ENCODE measurements around the gene TRIOBP. TPM values are rescaled to one million over a fixed set of nuclear protein-coding genes. Genes with fewer than 3 reads are reported as not detected.

Gene TRIOBP
- total and polyA plus RNA-seq, 2 donors (not counting 1 experiment from before 2014, with no cell fraction given): 32.9 to 131 TPM

DNA sequence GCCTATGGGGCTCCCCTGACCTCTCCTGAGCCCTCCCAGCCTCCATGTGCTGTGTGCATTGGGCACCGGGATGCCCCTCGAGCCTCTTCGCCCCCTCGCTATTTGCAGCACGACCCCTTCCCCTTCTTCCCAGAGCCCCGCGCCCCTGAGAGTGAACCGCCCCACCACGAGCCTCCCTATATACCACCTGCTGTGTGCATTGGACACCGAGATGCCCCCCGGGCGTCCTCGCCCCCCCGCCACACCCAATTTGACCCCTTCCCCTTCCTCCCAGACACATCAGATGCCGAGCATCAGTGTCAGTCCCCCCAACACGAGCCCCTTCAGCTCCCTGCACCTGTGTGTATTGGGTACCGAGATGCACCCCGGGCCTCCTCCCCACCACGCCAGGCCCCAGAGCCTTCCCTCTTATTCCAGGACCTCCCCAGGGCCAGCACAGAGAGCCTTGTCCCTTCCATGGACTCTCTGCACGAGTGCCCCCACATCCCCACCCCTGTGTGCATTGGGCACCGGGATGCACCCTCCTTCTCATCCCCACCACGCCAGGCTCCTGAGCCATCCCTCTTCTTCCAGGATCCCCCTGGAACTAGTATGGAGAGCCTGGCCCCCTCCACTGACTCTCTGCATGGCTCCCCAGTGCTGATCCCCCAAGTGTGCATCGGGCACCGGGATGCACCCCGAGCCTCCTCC lies 28.8 kb downstream of the TRIOBP start:
- no peak overlapping the region for H2AFZ ChIP-seq (ENCODE audit: low read length)
- H3K4me1 ChIP-seq (ENCODE audit: control insufficient read depth, extremely low read depth, insufficient read depth, low read length): peaks cover 2% of the 10 kb centered on the region
- DNase-seq (ENCODE audit: low read depth in 2 of 2): no peak
- H3K79me2 ChIP-seq (ENCODE audit: control insufficient read depth, insufficient read depth, low read length): no peaks in the 10 kb centered on the region
- H3K27me3 ChIP-seq (ENCODE audit: control insufficient read depth, insufficient read depth, low read length): no peaks in the 10 kb centered on the region
- H3K4me3 ChIP-seq (replicated peaks in 1 of 4; ENCODE audit: control extremely low read depth in 1 of 4, insufficient read depth in 1 of 4, low read depth in 3 of 4, low read length in 4 of 4): no peak overlapping the region
- no peaks in the 10 kb centered on the region for H4K20me1 ChIP-seq (ENCODE audit: control insufficient read depth, extremely low read depth, insufficient read depth, low read length)
- H3K36me3 ChIP-seq (ENCODE audit: control insufficient read depth, insufficient read depth, low read length): no peaks in the 10 kb centered on the region
- H3K9me3 ChIP-seq (ENCODE audit: control insufficient read depth, insufficient read depth, low read depth, low read length): no peaks in the 10 kb centered on the region
- no peak overlapping the region for H3K27ac ChIP-seq (ENCODE audit: insufficient read depth, low read length)
- no peak overlapping the region for H3K4me2 ChIP-seq (ENCODE audit: extremely low read depth, insufficient read depth, low read length)
- H3K9ac ChIP-seq (ENCODE audit: insufficient read depth, low read length): no peak overlapping the region
- TF ChIP-seq EZH2 (IDR thresholded peaks at IDR 0.05; ENCODE audit: low read length, missing control alignments): no peak
- TF ChIP-seq, protein P1, sequence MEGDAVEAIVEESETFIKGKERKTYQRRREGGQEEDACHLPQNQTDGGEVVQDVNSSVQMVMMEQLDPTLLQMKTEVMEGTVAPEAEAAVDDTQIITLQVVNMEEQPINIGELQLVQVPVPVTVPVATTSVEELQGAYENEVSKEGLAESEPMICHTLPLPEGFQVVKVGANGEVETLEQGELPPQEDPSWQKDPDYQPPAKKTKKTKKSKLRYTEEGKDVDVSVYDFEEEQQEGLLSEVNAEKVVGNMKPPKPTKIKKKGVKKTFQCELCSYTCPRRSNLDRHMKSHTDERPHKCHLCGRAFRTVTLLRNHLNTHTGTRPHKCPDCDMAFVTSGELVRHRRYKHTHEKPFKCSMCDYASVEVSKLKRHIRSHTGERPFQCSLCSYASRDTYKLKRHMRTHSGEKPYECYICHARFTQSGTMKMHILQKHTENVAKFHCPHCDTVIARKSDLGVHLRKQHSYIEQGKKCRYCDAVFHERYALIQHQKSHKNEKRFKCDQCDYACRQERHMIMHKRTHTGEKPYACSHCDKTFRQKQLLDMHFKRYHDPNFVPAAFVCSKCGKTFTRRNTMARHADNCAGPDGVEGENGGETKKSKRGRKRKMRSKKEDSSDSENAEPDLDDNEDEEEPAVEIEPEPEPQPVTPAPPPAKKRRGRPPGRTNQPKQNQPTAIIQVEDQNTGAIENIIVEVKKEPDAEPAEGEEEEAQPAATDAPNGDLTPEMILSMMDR (conservative IDR thresholded peaks at IDR 0.05 in 1 of 2, IDR thresholded peaks at IDR 0.05 in 1 of 2; ENCODE audit: low read depth in 1 of 2, low read length in 2 of 2): no peak

DNA sequence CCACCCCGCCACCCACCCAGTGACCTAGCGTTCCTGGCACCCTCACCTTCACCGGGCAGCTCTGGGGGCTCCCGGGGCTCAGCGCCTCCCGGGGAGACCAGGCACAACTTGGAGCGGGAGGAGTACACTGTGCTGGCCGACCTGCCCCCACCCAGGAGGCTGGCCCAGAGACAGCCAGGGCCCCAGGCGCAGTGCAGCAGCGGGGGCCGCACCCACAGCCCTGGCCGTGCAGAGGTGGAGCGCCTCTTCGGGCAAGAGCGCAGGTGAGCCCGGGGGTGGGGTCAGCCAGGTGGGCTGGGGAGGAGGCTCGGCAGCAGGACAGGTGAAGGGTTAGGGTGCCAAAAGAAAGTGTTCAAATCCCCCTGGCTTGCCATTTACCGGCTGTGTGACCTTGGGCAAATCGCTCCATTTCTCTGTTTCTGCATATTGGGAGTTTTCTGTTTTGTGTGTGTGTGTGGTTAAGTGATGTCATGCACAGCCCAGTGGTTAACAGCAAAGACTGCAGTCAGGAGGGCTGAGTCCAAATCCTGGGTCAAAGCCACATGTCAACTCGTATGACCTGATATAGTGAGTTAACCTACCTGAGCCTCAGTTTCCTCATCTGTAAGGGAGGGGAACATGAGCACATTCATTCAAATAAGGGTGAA lies 29.5 kb downstream of the TRIOBP start:
- H3K4me3 ChIP-seq (replicated peaks in 1 of 4; ENCODE audit: control extremely low read depth in 1 of 4, insufficient read depth in 1 of 4, low read depth in 3 of 4, low read length in 4 of 4): no peak overlapping the region

DNA sequence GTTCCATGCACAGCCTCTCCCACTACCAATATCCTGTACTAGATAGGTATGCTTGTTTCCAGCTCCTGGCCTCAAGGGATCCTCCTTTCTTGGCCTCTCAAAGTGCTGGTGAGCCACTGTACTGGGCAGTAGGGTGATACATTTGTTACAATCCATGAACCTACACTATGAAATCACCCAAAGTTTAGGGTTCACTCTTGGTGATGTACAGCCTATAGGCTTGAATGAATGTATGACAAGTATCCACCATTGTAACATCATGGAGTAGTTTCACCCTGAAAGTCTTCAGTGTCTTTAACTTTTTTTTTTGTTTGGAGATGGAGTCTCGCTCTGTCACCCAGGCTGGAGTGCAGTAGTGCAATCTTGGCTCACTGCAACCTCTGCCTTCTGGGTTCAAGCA lies 31.8 kb downstream of the TRIOBP start:
- H4K20me1 ChIP-seq (ENCODE audit: control insufficient read depth, extremely low read depth, insufficient read depth, low read length): no peaks in the 10 kb centered on the region
- peak overlapping the region; percentile 60 for H2AFZ ChIP-seq (ENCODE audit: low read length)
- no peaks in the 10 kb centered on the region for H3K9me3 ChIP-seq (ENCODE audit: control insufficient read depth, insufficient read depth, low read depth, low read length)
- no peak overlapping the region for H3K4me3 ChIP-seq (replicated peaks in 1 of 4; ENCODE audit: control extremely low read depth in 1 of 4, insufficient read depth in 1 of 4, low read depth in 3 of 4, low read length in 4 of 4)
- no peaks in the 10 kb centered on the region for H3K79me2 ChIP-seq (ENCODE audit: control insufficient read depth, insufficient read depth, low read length)
- no peaks in the 10 kb centered on the region for H3K36me3 ChIP-seq (ENCODE audit: control insufficient read depth, insufficient read depth, low read length)
- no peaks in the 10 kb centered on the region for H3K27me3 ChIP-seq (ENCODE audit: control insufficient read depth, insufficient read depth, low read length)
- peaks cover 2% of the 10 kb centered on the region for H3K4me1 ChIP-seq (ENCODE audit: control insufficient read depth, extremely low read depth, insufficient read depth, low read length)
- H3K27ac ChIP-seq (ENCODE audit: insufficient read depth, low read length): no peak overlapping the region
- TF ChIP-seq EZH2 (IDR thresholded peaks at IDR 0.05; ENCODE audit: low read length, missing control alignments): no peak
- TF ChIP-seq, protein P1 (conservative IDR thresholded peaks at IDR 0.05 in 1 of 2, IDR thresholded peaks at IDR 0.05 in 1 of 2; ENCODE audit: low read depth in 1 of 2, low read length in 2 of 2): no peak
- no peak for DNase-seq (ENCODE audit: low read depth in 2 of 2)
- no peak overlapping the region for H3K4me2 ChIP-seq (ENCODE audit: extremely low read depth, insufficient read depth, low read length)
- no peak overlapping the region for H3K9ac ChIP-seq (ENCODE audit: insufficient read depth, low read length)

More for the DNA sequence above, 29.5 kb downstream of the TRIOBP start:
- H3K4me2 ChIP-seq (ENCODE audit: extremely low read depth, insufficient read depth, low read length): no peak overlapping the region
- H3K27me3 ChIP-seq (ENCODE audit: control insufficient read depth, insufficient read depth, low read length): no peaks in the 10 kb centered on the region
- H3K9ac ChIP-seq (ENCODE audit: insufficient read depth, low read length): no peak overlapping the region
- H3K36me3 ChIP-seq (ENCODE audit: control insufficient read depth, insufficient read depth, low read length): no peaks in the 10 kb centered on the region
- no peak overlapping the region for H3K27ac ChIP-seq (ENCODE audit: insufficient read depth, low read length)
- no peak for TF ChIP-seq EZH2 (IDR thresholded peaks at IDR 0.05; ENCODE audit: low read length, missing control alignments)
- TF ChIP-seq, protein P1 (conservative IDR thresholded peaks at IDR 0.05 in 1 of 2, IDR thresholded peaks at IDR 0.05 in 1 of 2; ENCODE audit: low read depth in 1 of 2, low read length in 2 of 2): peak in 1 of 2 donors; percentile 39
- H2AFZ ChIP-seq (ENCODE audit: low read length): no peak overlapping the region
- H3K9me3 ChIP-seq (ENCODE audit: control insufficient read depth, insufficient read depth, low read depth, low read length): no peaks in the 10 kb centered on the region
- DNase-seq (ENCODE audit: low read depth in 2 of 2): peak in 1 of 2 donors; percentile 56
- H3K4me1 ChIP-seq (ENCODE audit: control insufficient read depth, extremely low read depth, insufficient read depth, low read length): peaks cover 2% of the 10 kb centered on the region
- no peaks in the 10 kb centered on the region for H3K79me2 ChIP-seq (ENCODE audit: control insufficient read depth, insufficient read depth, low read length)
- no peaks in the 10 kb centered on the region for H4K20me1 ChIP-seq (ENCODE audit: control insufficient read depth, extremely low read depth, insufficient read depth, low read length)
